Stimulated activated CD8-positive, alpha-beta memory T cell treated with anti-CD3 and anti-CD28 coated beads, Interleukin-15, amount 100 ng/mL, for 24 hours (primary cell): ENCODE results near the gene ENPP6.

ENCODE experiments used
- DNase-seq: peaks from one replicate; pipeline ENCODE4 v3.0.0-alpha.2; 2020; ENCODE audit warnings: low read depth

Gene ENPP6

GRCh38 chr4:184104419-184105101, 113.1 kb downstream of the ENPP6 start:
- no peak for DNase-seq

- no peak for DNase-seq
Measured at GRCh38 chr4:184103527-184104264, 114.0 kb downstream of the ENPP6 start.

- DNase-seq = no peak
Measured at GRCh38 chr4:184102927-184103326, 114.7 kb downstream of the ENPP6 start.

- no peak for DNase-seq
Measured at GRCh38 chr4:184102488-184102887, 115.2 kb downstream of the ENPP6 start.

DNA sequence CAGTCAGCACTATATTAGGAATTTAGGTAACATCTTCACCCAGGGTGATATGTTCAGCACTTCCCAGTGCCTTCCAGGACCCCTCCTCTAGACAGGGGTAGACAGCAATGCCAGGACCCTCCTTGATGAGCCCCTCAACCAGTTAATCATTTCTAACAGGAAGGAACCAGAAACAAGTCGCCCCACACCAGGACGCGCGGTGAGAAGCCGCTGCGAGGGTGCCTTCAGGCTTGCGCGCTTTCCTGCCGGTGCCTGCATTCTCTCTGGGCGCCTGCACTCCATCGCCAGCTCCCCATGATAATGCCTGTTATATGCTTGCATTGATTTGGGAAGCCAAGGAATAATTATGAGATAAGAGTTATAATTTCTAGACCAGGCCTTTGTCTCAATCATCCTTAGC, 116.0 kb downstream of the ENPP6 start:
- no peak for DNase-seq

GRCh38 chr4:184100297-184100885, 117.3 kb downstream of the ENPP6 start:
- DNase-seq = peak; percentile 26

GRCh38 chr4:184099535-184099966, 118.1 kb downstream of the ENPP6 start:
- DNase-seq = no peak

DNA sequence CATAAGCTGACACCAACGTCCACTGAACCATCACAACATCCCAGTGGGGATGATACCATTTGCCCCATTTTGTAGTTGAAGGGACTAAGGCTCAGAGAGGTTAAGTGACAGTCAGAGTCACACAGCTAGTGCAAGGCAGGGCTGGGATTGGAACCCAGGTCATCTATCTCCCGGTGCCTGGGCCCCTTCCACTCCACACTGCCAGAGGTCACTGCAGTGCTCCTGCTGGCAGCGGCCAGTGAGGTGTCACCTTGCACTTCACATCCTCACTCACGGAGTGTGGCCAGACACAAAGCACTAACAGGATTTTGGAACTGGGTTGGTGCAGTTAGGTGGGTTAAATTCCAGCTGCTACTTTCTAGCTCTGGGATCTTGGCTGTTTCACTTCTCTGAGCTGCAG, 118.7 kb downstream of the ENPP6 start:
- no peak for DNase-seq

DNA sequence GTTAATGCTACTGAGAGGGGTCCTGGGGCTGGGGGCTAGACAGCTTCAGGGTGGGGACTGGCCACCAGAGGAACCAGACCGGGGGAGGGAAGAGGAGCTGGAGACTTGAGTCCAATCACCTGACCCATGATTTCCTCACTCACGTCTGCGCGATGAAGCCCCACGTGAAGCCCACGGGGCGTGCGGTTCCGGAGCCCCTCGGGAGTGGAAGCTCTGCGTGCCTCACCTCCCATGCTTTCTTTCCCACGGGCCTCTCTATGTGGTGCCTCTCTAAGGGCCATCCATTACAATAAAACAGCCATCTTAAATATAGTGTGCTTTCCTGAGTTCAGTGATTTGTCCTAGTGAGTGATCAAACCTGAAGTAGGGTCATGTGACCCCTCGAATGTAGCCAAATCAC, 119.9 kb downstream of the ENPP6 start:
- no peak for DNase-seq

GRCh38 chr4:184097241-184097605, 120.5 kb downstream of the ENPP6 start:
- DNase-seq = no peak

- no peak for DNase-seq
Measured at GRCh38 chr4:184096561-184097240, 121.0 kb downstream of the ENPP6 start.

- no peak for DNase-seq
Measured at GRCh38 chr4:184094532-184095159, 123.0 kb downstream of the ENPP6 start.

- DNase-seq = no peak
Measured at GRCh38 chr4:184091986-184092385, 125.7 kb downstream of the ENPP6 start.

DNA sequence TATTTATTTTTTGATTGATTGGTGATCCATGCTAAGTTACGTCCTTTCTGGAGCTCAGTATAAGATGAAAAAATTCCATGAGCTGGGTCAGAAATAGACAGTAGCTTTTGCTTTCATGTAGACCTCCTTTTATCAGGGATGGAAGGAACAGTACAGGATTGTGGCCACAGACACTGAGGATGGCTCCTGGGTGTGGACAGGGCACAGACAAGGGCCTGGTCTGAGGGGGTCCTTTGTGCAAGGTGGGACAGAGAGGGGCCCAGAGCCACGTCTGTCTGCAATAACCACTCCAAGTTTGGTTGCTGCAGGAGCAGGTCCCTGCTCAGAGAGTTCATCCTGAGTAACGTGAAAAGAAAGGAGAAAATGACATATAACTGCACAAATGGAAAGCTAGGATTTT, 127.1 kb downstream of the ENPP6 start:
- DNase-seq = no peak

- DNase-seq = no peak
Measured at GRCh38 chr4:184080674-184081073, 137.0 kb downstream of the ENPP6 start.

DNA sequence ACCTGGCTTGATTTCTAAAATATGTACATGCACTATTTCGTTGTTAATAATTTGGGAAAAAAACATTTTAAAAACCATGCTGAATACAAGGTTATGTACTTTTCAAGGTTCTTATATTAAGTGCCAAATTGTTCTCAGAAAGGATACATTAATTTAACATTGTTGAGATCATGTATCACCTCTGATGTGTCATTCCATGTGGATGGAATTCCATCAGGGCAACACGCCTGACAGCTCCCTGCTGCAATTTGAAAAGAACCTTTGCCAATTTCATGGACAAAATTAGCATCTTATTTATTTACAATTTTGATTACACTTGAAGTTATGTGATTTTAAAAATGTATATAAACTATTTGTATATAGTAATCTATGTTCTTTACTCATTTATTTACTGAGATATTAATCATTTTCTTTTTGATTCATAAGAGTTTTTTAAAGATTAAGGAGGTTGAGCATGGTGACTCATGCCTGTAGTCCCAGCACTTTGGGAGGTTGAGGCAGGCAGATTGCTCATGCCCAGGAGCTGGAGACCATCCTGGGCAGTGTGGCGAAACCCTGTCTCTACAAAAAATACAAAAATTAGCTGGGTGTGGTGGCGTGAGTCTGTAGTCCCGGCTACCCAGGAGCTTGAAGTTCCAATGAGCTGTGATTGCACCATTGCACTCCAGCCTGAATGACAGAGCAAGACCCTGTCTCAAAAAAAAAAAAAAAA, 142.8 kb downstream of the ENPP6 start:
- no peak for DNase-seq

GRCh38 chr4:184067931-184068554, 149.6 kb downstream of the ENPP6 start:
- no peak for DNase-seq

GRCh38 chr4:184066584-184067300, 150.9 kb downstream of the ENPP6 start:
- no peak for DNase-seq

DNA sequence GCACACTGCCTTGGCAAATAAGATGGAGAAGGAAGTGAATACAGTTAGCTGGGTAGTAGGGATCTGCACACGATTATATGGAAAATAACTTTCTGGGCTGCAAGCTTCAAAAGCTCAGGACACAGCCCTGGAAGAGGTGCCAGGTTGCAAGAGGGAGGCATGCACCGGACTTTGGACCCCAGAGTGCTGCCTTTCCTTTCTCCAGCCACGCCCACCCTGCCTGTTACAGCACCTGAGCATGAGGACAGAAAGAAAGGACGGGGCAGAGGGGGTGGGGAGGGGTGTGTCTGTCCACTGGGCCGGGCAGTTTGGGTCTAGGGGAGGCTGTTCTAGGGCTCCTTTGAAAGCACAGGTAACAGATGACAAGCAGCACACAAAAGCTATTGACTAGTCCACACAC, 152.8 kb downstream of the ENPP6 start:
- DNase-seq = no peak

- DNase-seq = no peak
Measured at GRCh38 chr4:184062769-184063168, 154.9 kb downstream of the ENPP6 start.

DNA sequence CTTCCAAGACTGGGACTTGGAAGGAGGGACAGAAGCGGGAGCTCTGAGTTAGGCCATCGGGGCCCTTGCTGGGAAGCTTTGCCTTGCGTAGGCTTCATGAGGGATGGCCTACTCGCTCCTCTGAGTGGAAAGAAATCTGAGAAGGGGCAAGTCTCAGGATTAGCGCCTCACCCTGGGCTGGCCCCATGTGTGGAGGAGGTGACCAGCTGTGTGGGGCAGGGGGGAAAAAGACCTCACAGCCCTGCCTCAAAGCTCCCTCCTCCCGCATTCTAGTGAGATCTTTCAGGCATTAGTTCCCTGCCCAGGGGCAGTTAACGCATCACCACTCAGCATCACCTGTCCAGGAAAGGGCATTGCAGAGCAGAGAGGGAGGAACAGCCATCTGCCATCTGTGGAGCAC, 156.1 kb downstream of the ENPP6 start:
- DNase-seq = no peak
